Mesendoderm (in vitro differentiated cells): ENCODE results near the gene STK32A. TPM values are rescaled to one million over a fixed set of nuclear protein-coding genes. Genes with fewer than 3 reads are reported as not detected.
A peak's percentile ranks its signal among the peaks of the same experiment; 100 is the strongest.

ENCODE experiments used
- DNase-seq: peaks from one replicate; pipeline ENCODE4 v3.0.0; 2013
- H2AK5ac ChIP-seq: 2 replicates; pipeline ENCODE4 v1.6.1; 2013; ENCODE audit warnings: low read length, inconsistent platforms
- H2BK120ac ChIP-seq: 2 replicates; pipeline ENCODE4 v1.6.1; 2013; ENCODE audit warnings: low read depth, mild to moderate bottlenecking, low read length, moderate library complexity, mixed read lengths
- H2BK15ac ChIP-seq: replicated peaks from 2 replicates; pipeline ENCODE4 v1.6.1; 2013; ENCODE audit warnings: low read depth, mild to moderate bottlenecking, moderate library complexity
- H2BK5ac ChIP-seq: 2 replicates; pipeline ENCODE4 v1.6.1; 2013; ENCODE audit warnings: low read length, inconsistent platforms
- H3K18ac ChIP-seq: 2 replicates; pipeline ENCODE4 v1.6.1; 2013; ENCODE audit warnings: mild to moderate bottlenecking, low read length, mixed read lengths
- H3K23ac ChIP-seq: one replicate; pipeline ENCODE4 v1.6.1; 2013; ENCODE audit warnings: low read length
- H3K27ac ChIP-seq: 2 replicates; pipeline ENCODE4 v1.5.1; 2013; ENCODE audit warnings: low read depth, mild to moderate bottlenecking, inconsistent platforms, low read length, moderate library complexity
- H3K27me3 ChIP-seq: 2 replicates; pipeline ENCODE4 v1.6.1; 2013; ENCODE audit warnings: low read length, control low read depth, mild to moderate bottlenecking, inconsistent platforms; ENCODE audit not compliant: insufficient read depth, poor library complexity
- H3K36me3 ChIP-seq: 2 replicates; pipeline ENCODE4 v1.6.1; 2013; ENCODE audit warnings: low read length, inconsistent platforms; ENCODE audit not compliant: control insufficient read depth, insufficient read depth
- H3K4ac ChIP-seq: one replicate; pipeline ENCODE4 v1.6.1; 2013; ENCODE audit warnings: low read depth, mild to moderate bottlenecking, low read length, moderate library complexity
- H3K4me1 ChIP-seq: 2 replicates; pipeline ENCODE4 v1.6.1; 2013; ENCODE audit warnings: low read depth, low read length, inconsistent platforms; ENCODE audit not compliant: control insufficient read depth
- H3K4me2 ChIP-seq: 2 replicates; pipeline ENCODE4 v1.6.1; 2013; ENCODE audit warnings: low read length
- H3K4me3 ChIP-seq: 2 replicates; pipeline ENCODE4 v1.5.1; 2013; ENCODE audit warnings: mild to moderate bottlenecking, low read length
- H3K56ac ChIP-seq: one replicate; pipeline ENCODE4 v1.6.1; 2013; ENCODE audit warnings: low read length
- H3K79me1 ChIP-seq: 2 replicates; pipeline ENCODE4 v1.6.1; 2013; ENCODE audit warnings: low read length, inconsistent platforms
- H3K79me2 ChIP-seq: 2 replicates; pipeline ENCODE4 v1.6.1; 2013; ENCODE audit warnings: mild to moderate bottlenecking, low read length; ENCODE audit not compliant: control insufficient read depth, insufficient read depth
- H3K9ac ChIP-seq: 2 replicates; pipeline ENCODE4 v1.6.1; 2013; ENCODE audit warnings: low read length, inconsistent platforms
- H4K5ac ChIP-seq: one replicate; pipeline ENCODE4 v1.6.1; 2013; ENCODE audit warnings: low read length
- H4K8ac ChIP-seq: one replicate; pipeline ENCODE4 v1.6.1; 2013; ENCODE audit warnings: low read depth, mild to moderate bottlenecking, control low read depth, low read length, moderate library complexity
- WGBS: extraction: QIAGEN DNeasy Blood & Tissue Kit; methylation state at CpG from one replicate; pipeline ENCODE4 v1.1.7; 2013; ENCODE audit warnings: low lambda C conversion rate, missing lambda C conversion rate; ENCODE audit not compliant: insufficient coverage; ENCODE audit errors: extremely low coverage; 5-methylcytosine and 5-hydroxymethylcytosine counted together
- small RNA-seq: library from polyadenylated mRNA; stranded (forward); fragments of <200 nt; extraction: miRNeasy Mini kit (QIAGEN cat#:217004); gene quantifications from one replicate; pipeline ENCODE3, GENCODE V24; 2013; ENCODE audit not compliant: insufficient read depth

STK32A gene

GRCh38 chr5:147432323-147432722 is 197.5 kb downstream of the STK32A start:
- no peak overlapping the region for H4K8ac ChIP-seq
- no peak overlapping the region for H3K4ac ChIP-seq
- H3K79me2 ChIP-seq, result peaks cover 13% of the 10 kb centered on the region
- no peaks in the 10 kb centered on the region for H3K27me3 ChIP-seq
- H4K5ac ChIP-seq, result no peak overlapping the region
- H2BK120ac ChIP-seq, result no peak overlapping the region
- H3K4me2 ChIP-seq, result no peak overlapping the region
- DNase-seq, result peak; percentile 58
- WGBS, result no CpG with 5 or more reads among the region's 4 CpGs
- H3K79me1 ChIP-seq, result peaks cover 8% of the 10 kb centered on the region
- no peak overlapping the region for H3K23ac ChIP-seq
- no peak overlapping the region for H3K4me3 ChIP-seq
- H2BK15ac ChIP-seq, result no peak overlapping the region
- no peak overlapping the region for H2AK5ac ChIP-seq
- H3K18ac ChIP-seq, result no peak overlapping the region
- no peak overlapping the region for H3K56ac ChIP-seq
- no peak overlapping the region for H3K27ac ChIP-seq
- H2BK5ac ChIP-seq, result no peak overlapping the region
- peaks cover 2% of the 10 kb centered on the region for H3K4me1 ChIP-seq
- H3K9ac ChIP-seq, result no peak overlapping the region
- no peaks in the 10 kb centered on the region for H3K36me3 ChIP-seq

GRCh38 chr5:147434049-147434448 is 199.2 kb downstream of the STK32A start:
- Histone ChIP-seq H4K8ac (no peak overlapping the region), H2BK5ac (no peak overlapping the region), H3K4ac (no peak overlapping the region), H3K79me2 (peaks cover 8% of the 10 kb centered on the region), H2BK15ac (no peak overlapping the region), H3K27ac (no peak overlapping the region), H2BK120ac (no peak overlapping the region), H3K36me3 (no peaks in the 10 kb centered on the region), H2AK5ac (no peak overlapping the region), H3K4me3 (no peak overlapping the region), H3K27me3 (no peaks in the 10 kb centered on the region), H3K56ac (no peak overlapping the region), H3K4me2 (no peak overlapping the region), H3K23ac (no peak overlapping the region), H3K79me1 (peaks cover 6% of the 10 kb centered on the region), H3K9ac (no peak overlapping the region), H3K4me1 (peaks cover 2% of the 10 kb centered on the region), H3K18ac (no peak overlapping the region), H4K5ac (no peak overlapping the region)
- WGBS, result no CpG with 5 or more reads among the region's 3 CpGs
- DNase-seq, result no peak

- Histone ChIP-seq H3K4me2 (no peak overlapping the region), H2BK5ac (no peak overlapping the region), H3K9ac (no peak overlapping the region), H3K4me1 (peaks cover 4% of the 10 kb centered on the region), H3K79me1 (peaks cover 4% of the 10 kb centered on the region), H3K27ac (no peak overlapping the region), H2AK5ac (no peak overlapping the region), H3K27me3 (no peaks in the 10 kb centered on the region), H4K5ac (no peak overlapping the region), H2BK15ac (no peak overlapping the region), H4K8ac (no peak overlapping the region), H3K36me3 (no peaks in the 10 kb centered on the region), H3K4me3 (no peak overlapping the region), H3K23ac (no peak overlapping the region), H3K79me2 (peaks cover 8% of the 10 kb centered on the region), H3K56ac (no peak overlapping the region), H3K18ac (no peak overlapping the region), H2BK120ac (no peak overlapping the region), H3K4ac (no peak overlapping the region)
- DNase-seq, result no peak
- WGBS, result no CpG with 5 or more reads among the region's 3 CpGs
Measured at GRCh38 chr5:147436596-147436995, 201.8 kb downstream of the STK32A start.

DNA sequence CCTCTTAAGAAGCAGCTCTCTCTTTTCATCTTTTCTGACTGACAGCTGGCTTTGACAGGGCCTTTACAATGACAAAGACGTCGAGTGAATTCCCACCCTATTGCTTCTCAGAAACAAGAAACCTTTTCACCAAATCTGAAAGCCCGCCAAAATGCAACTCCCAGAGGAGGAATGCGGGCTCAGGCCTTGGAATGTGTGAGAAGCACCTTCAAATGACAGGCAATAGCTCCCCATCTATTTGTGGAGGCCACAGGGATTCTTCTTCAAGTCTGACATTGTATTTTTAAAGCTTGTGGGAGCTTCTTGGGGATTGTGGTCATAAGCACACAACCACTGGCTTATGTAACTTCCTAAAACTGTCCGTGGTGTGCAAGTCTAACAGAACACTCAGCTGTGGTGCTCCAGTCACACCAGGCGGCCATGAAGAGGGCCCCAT is 202.4 kb downstream of the STK32A start:
- H4K8ac ChIP-seq, result no peak overlapping the region
- H3K18ac ChIP-seq, result no peak overlapping the region
- no peak overlapping the region for H3K56ac ChIP-seq
- no peak for DNase-seq
- H3K4me2 ChIP-seq, result no peak overlapping the region
- H3K9ac ChIP-seq, result no peak overlapping the region
- H3K36me3 ChIP-seq, result no peaks in the 10 kb centered on the region
- H2BK15ac ChIP-seq, result no peak overlapping the region
- H3K79me2 ChIP-seq, result peaks cover 8% of the 10 kb centered on the region
- H3K4ac ChIP-seq, result no peak overlapping the region
- H3K4me3 ChIP-seq, result no peak overlapping the region
- no peak overlapping the region for H4K5ac ChIP-seq
- no peaks in the 10 kb centered on the region for H3K27me3 ChIP-seq
- H3K23ac ChIP-seq, result no peak overlapping the region
- no peak overlapping the region for H2BK120ac ChIP-seq
- H3K4me1 ChIP-seq, result peaks cover 3% of the 10 kb centered on the region
- no peak overlapping the region for H3K27ac ChIP-seq
- WGBS, result no CpG with 5 or more reads among the region's 6 CpGs
- H3K79me1 ChIP-seq, result peaks cover 4% of the 10 kb centered on the region
- H2AK5ac ChIP-seq, result no peak overlapping the region
- H2BK5ac ChIP-seq, result no peak overlapping the region

Small RNAs within 50 kb of the gene (small RNA-seq; reads per million reads assigned to genes)
- gene AC011373.1, result not detected
